ENCODE measurements around the gene PRSS27. TPM values are rescaled to one million over a fixed set of nuclear protein-coding genes. Genes with fewer than 3 reads are reported as not detected.
A peak's percentile ranks its signal among the peaks of the same experiment; 100 is the strongest.

Gene PRSS27
- total and polyA plus RNA-seq, 2 of the 8 experiments (the other 6 are each of a cell fraction or from before 2014, with no cell fraction given), result 1.3 to 7.5 TPM

GRCh38 chr16:2753733-2754020 lies 33.7 kb upstream of the PRSS27 start:
- no peak overlapping the region for H4K91ac ChIP-seq (replicated peaks; ENCODE audit: insufficient read length, low read length)
- H3K9me3 ChIP-seq (ENCODE audit: insufficient read depth in 2 of 2, low read depth in 1 of 2, low read length in 1 of 2), result no peaks in the 10 kb centered on the region
- POLR2A ChIA-PET (ENCODE audit: partially characterized antibody), result interaction anchor here (0.9 to 8.3 kb wide), 13 partner anchors 8 to 217 kb away, joined by 3 to 180 read pairs (median 7); partner anchors contain the start of genes ELOB, KCTD5 and PRSS27

More at GRCh38 chr16:2753733-2754020, 33.7 kb upstream of the PRSS27 start:
- Histone ChIP-seq H2BK5ac (ENCODE audit: low read depth, low read length) (peak overlapping the region; percentile 100), H3K18ac (ENCODE audit: extremely low read depth, low read length) (peak overlapping the region; percentile 48; the same call in 1 of the 2 replicates), H3K79me1 (ENCODE audit: low read depth, low read length) (peaks cover 5% of the 10 kb centered on the region), H3K9ac (replicated peaks in 1 of 4; ENCODE audit: extremely low read depth in 1 of 4, low read depth in 3 of 4, low read length in 3 of 4) (peak overlapping the region; percentile 93 to 99 (median 98)), H3K23me2 (ENCODE audit: low read depth, low read length) (peaks cover 8% of the 10 kb centered on the region; the same call in 1 of the 2 replicates), H2BK20ac (ENCODE audit: low read length) (no peak overlapping the region), H3K4ac (replicated peaks; ENCODE audit: insufficient read length, low read depth, low read length) (no peak overlapping the region), H2BK12ac (ENCODE audit: low read depth, low read length) (peak overlapping the region; percentile 75), H3K23ac (ENCODE audit: insufficient read length) (no peak overlapping the region), H2AFZ (ENCODE audit: low read length) (no peak overlapping the region), H4K20me1 (replicated peaks in 1 of 2; ENCODE audit: control insufficient read depth in 1 of 2, insufficient read depth in 2 of 2, low read length in 2 of 2) (peaks cover 21 to 25% of the 10 kb centered on the region in 2 experiments), H2AK5ac (ENCODE audit: low read depth, low read length) (no peak overlapping the region), H3K27ac (ENCODE audit: low read depth, low read length) (peak overlapping the region; percentile 99), H3K4me2 (ENCODE audit: insufficient read depth in 1 of 2, low read depth in 2 of 2, low read length in 2 of 2) (peak overlapping the region; percentile 77 to 82), H2BK15ac (ENCODE audit: low read length) (no peak overlapping the region), H3K79me2 (ENCODE audit: control insufficient read depth in 1 of 2, insufficient read depth in 2 of 2, low read length in 2 of 2) (peaks cover 47 to 66% of the 10 kb centered on the region in 2 experiments), H3K56ac (replicated peaks; ENCODE audit: insufficient read length, low read depth, low read length) (peak overlapping the region; percentile 3), H3K4me3 (ENCODE audit: extremely low read depth in 1 of 4, insufficient read depth in 2 of 4, low read depth in 3 of 4, low read length in 4 of 4) (peak overlapping the region; percentile 75 to 93 (median 88)), H4K8ac (ENCODE audit: extremely low read depth, insufficient read depth, low read length) (no peak overlapping the region), H2BK120ac (replicated peaks; ENCODE audit: low read depth, low read length) (no peak overlapping the region), H3K27me3 (replicated peaks in 1 of 4; ENCODE audit: control insufficient read depth in 3 of 4, extremely low read depth in 1 of 4, insufficient read depth in 3 of 4, low read length in 3 of 4) (no peaks in the 10 kb centered on the region), H3K14ac (ENCODE audit: insufficient read length) (no peak overlapping the region), H4K5ac (ENCODE audit: insufficient read length, low read depth, low read length) (no peak overlapping the region), H3K4me1 (replicated peaks in 1 of 4; ENCODE audit: control insufficient read depth in 3 of 4, insufficient read depth in 4 of 4, low read length in 3 of 4) (peaks cover 2 to 8% (median 5%) of the 10 kb centered on the region in 4 experiments; a peak in 6 of 7 replicates), H3K36me3 (ENCODE audit: control insufficient read depth in 2 of 4, insufficient read depth in 4 of 4, low read length in 3 of 4) (peaks cover 8 to 30% (median 23%) of the 10 kb centered on the region in 4 experiments)
- no peak for DNase-seq (ENCODE audit: low read depth in 1 of 2, low spot score in 2 of 2)
- CTCF ChIA-PET (ENCODE audit: partially characterized antibody), result interaction anchor here (0.7 to 1.2 kb wide), 3 partner anchors 18 to 25 kb away, joined by 3 read pairs; no protein-coding TSS in a partner anchor
- FAIRE-seq, result no peak
- 4% methylated on average over 7 of the region's 7 CpGs; no CpG with 5 or more reads in 1 of the 2 experiments for WGBS, 2 experiments (ENCODE audit: extremely low coverage in 1 of 2, insufficient coverage in 1 of 2, insufficient read length in 1 of 2, insufficient replicate concordance in 2 of 2, low coverage in 1 of 2, low lambda C conversion rate in 2 of 2, missing lambda C conversion rate in 1 of 2)
- TF ChIP-seq ASH2L (IDR thresholded peaks at IDR 0.05; ENCODE audit: low read length), result no peak
- TF ChIP-seq MAFK (IDR thresholded peaks at IDR 0.05; ENCODE audit: low read depth, low read length), result no peak
- TF ChIP-seq SIN3A (conservative IDR thresholded peaks at IDR 0.05 in 1 of 2, IDR thresholded peaks at IDR 0.05 in 1 of 2; ENCODE audit: low read depth in 1 of 2, low read length in 2 of 2), result no peak; a peak in 1 of 4 replicates
- no peak for TF ChIP-seq ATF3 (IDR thresholded peaks at IDR 0.05; ENCODE audit: insufficient read depth, low read depth, low read length)
- TF ChIP-seq SIX5 (IDR thresholded peaks at IDR 0.05; ENCODE audit: low read depth, low read length), result no peak
- no peak for TF ChIP-seq KDM5A (IDR thresholded peaks at IDR 0.05; ENCODE audit: low read length)
- no peak for TF ChIP-seq RXRA (IDR thresholded peaks at IDR 0.05; ENCODE audit: insufficient read depth, low read depth, low read length)
- TF ChIP-seq MAX (IDR thresholded peaks at IDR 0.05), result no peak
- TF ChIP-seq SUZ12 (IDR thresholded peaks at IDR 0.05; ENCODE audit: low read length), result no peak
- no peak for TF ChIP-seq GABPA (IDR thresholded peaks at IDR 0.05; ENCODE audit: borderline replicate concordance, insufficient read depth, low read length)
- no peak for TF ChIP-seq TCF12 (IDR thresholded peaks at IDR 0.05; ENCODE audit: low read depth, low read length)
- TF ChIP-seq TAF7 (optimal IDR thresholded peaks at IDR 0.05; ENCODE audit: borderline replicate concordance, low read depth, low read length), result no peak
- TF ChIP-seq BCL11A (IDR thresholded peaks at IDR 0.05; ENCODE audit: low read depth in 2 of 2, low read length in 2 of 2), result no peak
